EH (cell line): ENCODE measurements around the gene C1R.

Experiments used
- DNase-seq: peaks from one replicate; pipeline ENCODE4 v3.0.0-alpha.2; 2015; ENCODE audit warnings: low read depth

The C1R gene

GRCh38 chr12:7092229-7092985 lies at the start of gene C1R:
C1R (minus strand) TSS chr12:7092445; CDS start chr12:7092388, 57 bp downstream.
- DNase-seq, result peak; percentile 95

- DNase-seq, result no peak
These were observed 49.2 kb upstream of the C1R start for GRCh38 chr12:7141351-7142005.

GRCh38 chr12:7139200-7139599 lies 47.0 kb upstream of the C1R start:
- DNase-seq, result no peak

GRCh38 chr12:7137908-7138307 lies 45.7 kb upstream of the C1R start:
- no peak for DNase-seq

- no peak for DNase-seq
These were observed 44.4 kb upstream of the C1R start for GRCh38 chr12:7136676-7137075.

- no peak for DNase-seq
These were observed 43.8 kb upstream of the C1R start for GRCh38 chr12:7136071-7136470.

- DNase-seq, result no peak
These were observed 42.3 kb upstream of the C1R start for GRCh38 chr12:7134396-7135166.

GRCh38 chr12:7131502-7131866 lies 39.2 kb upstream of the C1R start:
- no peak for DNase-seq

- peak; percentile 61 for DNase-seq
These were observed 38.7 kb upstream of the C1R start for GRCh38 chr12:7130701-7131501.

GRCh38 chr12:7129872-7130691 lies 37.8 kb upstream of the C1R start, which contains the start of gene CLSTN3:
CLSTN3 (plus strand) TSS chr12:7130371; CDS start chr12:7130649, 278 bp downstream.
- peak; percentile 68 for DNase-seq

GRCh38 chr12:7129287-7129871 lies 37.1 kb upstream of the C1R start:
- no peak for DNase-seq

- DNase-seq, result no peak
These were observed 36.5 kb upstream of the C1R start, which contains the start of gene RBP5 for GRCh38 chr12:7128681-7129286. RBP5 (minus strand) TSS chr12:7128889; CDS start chr12:7128775, 114 bp downstream.

GRCh38 chr12:7127916-7128626 lies 35.8 kb upstream of the C1R start:
- DNase-seq, result no peak

- no peak for DNase-seq
These were observed 33.5 kb upstream of the C1R start for GRCh38 chr12:7125632-7126227.

- no peak for DNase-seq
These were observed 31.7 kb upstream of the C1R start for GRCh38 chr12:7123806-7124522.

GRCh38 chr12:7122811-7123769 lies 30.8 kb upstream of the C1R start:
- DNase-seq, result no peak

- no peak for DNase-seq
These were observed 29.1 kb upstream of the C1R start for GRCh38 chr12:7121324-7121723.
